GM21737 (cell line): ENCODE measurements around the gene DGKZ.

ENCODE experiments used
- ATAC-seq: cut with Tn5 transposase; IDR thresholded peaks from one replicate; pipeline ENCODE4 v1.9.1; 2021; ENCODE audit warnings: mild to moderate bottlenecking, moderate library complexity; ENCODE audit not compliant: unreplicated experiment

Gene DGKZ

GRCh38 chr11:46391578-46392420 lies 44.5 kb downstream of the DGKZ start, which contains the start of gene CHRM4:
TSS of gene CHRM4 (minus strand) at chr11:46391776. CDS start at chr11:46386557, 5,219 bp downstream.
- ATAC-seq = peak; percentile 4

- ATAC-seq = peak; percentile 69
Observed at GRCh38 chr11:46392421-46393230, 45.4 kb downstream of the DGKZ start.

DNA sequence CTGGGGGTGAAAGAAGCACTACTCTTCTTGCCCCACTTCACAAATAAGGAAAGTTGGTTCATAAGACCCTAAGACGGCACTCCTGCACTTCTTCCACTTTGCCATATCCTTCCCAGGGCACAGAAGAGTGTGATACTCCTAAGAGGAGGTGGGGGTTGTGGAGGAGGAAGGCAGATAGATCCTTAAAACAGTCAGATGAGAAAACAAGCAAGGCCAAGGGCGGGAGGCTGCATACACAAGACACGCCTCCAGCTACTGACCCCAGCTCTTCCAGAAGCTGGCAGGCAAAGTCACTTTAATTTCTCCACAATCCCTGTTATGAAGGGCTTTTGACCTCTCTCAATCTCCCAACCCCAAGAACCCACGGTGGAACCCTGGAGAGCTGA lies 46.0 kb downstream of the DGKZ start:
- ATAC-seq = no peak

- no peak for ATAC-seq
Observed at GRCh38 chr11:46393759-46394158, 46.5 kb downstream of the DGKZ start.

DNA sequence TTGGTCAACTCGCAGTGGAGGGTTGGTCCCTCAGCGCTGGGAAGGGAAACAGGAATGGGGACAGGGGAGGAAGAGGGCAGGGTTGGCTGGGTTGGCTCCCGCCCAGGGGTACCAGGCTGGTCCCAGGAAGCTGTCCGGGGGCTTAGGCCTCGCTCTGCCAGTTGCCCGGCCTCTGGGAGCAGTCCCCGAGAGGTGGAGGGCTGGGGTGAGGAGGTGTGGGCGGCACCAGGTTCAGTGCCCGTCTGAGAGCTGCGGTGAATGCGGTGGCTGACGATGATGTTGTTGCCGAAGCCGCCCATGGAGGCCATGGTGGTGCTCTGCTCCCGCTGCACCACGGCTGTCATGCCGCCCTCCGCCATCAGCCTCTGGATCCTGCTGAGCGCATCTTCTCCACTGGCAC lies 50.3 kb downstream of the DGKZ start:
- no peak for ATAC-seq

DNA sequence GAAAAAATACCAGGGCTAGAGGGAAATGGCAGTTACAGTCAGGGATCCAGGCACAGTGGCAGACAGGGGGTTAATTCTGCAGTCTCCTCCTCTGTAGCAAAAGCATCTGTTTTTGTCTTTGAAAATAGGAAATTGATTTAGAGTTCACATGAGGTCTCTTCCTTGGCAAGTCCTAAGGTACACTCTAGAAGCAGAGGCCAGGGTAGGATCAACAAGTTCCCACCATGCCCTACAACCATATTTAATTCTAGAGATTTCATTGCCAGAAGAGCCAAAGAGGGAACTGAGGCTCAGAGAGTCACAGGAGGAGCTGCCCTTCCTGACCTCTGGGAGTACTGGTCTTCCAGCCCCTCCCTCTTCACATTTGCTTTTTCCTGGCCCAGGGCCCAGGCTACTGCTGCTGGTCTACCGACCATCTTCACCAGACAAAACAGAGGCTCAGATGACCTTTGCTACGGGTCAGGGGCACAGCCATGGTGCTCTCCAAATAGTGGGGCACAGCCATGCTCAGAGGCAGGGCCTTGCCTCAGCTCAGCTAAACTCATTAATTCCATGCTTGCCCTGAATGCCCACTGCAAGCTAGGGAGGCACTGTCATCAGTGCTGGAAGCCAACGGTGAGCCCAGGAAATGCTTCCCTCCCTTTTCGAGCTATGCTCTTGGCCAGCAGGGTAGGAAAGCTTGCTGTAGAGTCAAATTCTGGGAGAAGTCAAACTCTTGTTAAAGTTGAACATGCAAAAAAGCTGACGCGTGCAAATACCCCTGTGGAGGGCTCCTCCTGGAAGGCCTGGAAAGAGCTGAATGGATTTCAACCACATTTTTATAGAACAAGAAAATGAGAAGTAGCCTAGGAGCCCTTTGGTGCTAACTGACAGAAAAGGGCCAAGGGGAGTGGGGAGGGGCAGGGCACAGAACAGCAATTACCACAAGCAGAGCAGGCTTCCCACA lies 56.0 kb downstream of the DGKZ start:
- ATAC-seq = no peak

DNA sequence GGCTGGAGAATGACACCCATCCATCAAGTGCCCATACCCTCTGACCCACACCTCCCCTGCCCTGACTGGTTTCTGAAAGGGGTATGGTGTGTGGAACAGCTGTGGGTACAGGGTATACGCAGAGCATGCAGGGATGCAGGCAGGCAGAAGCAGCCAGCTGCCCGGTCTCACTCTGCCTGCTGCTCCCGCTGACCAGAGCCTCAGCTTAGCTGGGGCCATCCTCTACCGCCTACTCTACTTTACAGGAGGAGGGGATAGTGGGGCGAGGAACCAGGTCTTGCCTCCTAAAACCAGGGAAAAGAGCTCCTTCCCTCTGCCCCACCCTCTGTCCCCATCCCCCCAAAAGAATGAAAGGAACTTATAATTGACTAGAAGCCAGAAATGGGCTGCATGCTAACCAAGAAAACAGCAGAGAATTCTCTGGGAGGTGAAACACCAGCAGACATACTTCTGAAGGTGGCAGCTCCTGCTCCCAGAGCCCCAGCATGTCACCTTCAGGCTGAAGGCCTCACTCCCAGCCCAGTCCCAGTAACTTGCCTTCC lies 57.3 kb downstream of the DGKZ start:
- no peak for ATAC-seq

GRCh38 chr11:46407635-46408034 lies 60.4 kb downstream of the DGKZ start:
- ATAC-seq = no peak

DNA sequence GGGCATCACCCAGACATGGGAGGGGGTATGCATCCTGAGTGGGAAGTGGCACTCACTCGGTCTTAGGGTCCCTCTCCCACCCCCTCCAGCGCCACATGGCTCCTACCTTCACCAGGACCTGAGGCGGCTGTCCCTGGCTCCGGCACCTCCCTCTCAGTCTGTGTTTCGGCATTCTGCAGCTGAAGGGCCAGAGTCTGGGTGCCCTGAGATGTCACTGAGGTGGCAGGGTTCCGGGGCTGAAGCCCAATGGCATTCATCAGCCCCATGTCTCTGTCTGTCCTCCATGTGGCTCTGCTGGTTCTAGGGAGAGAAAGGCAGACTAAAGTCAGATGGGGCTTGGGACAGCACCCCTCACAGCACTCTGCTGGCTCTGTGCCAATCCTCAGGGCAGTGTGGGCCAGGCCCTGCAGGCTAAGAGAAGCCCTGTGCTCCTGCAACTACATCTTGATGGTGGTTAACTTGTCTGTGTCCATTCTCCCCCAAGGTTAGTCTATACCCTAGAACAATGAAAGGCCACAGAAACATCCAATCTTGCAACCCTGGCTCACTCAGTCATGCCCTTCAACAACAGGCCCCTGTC lies 61.2 kb downstream of the DGKZ start:
- ATAC-seq = no peak

- ATAC-seq = no peak
Observed at GRCh38 chr11:46410021-46410420, 62.8 kb downstream of the DGKZ start.

- ATAC-seq = no peak
Observed at GRCh38 chr11:46413760-46414465, 66.7 kb downstream of the DGKZ start.

DNA sequence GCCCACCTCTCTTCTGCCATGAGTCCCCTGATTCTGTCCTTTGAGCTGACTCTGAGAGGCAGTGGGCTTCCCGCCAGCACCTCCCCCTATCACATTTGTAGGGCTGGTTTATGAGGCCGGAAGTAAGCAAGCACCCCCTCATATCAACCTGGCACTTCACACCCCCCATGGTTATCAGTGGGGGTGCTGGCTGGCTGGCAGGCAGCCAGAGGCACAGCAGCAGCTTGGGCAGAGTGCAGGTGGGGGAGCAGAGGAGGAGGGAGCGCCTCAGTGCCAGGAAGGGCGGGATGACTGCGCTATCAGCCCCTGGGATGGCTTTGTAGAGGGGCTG lies 67.2 kb downstream of the DGKZ start:
- no peak for ATAC-seq

DNA sequence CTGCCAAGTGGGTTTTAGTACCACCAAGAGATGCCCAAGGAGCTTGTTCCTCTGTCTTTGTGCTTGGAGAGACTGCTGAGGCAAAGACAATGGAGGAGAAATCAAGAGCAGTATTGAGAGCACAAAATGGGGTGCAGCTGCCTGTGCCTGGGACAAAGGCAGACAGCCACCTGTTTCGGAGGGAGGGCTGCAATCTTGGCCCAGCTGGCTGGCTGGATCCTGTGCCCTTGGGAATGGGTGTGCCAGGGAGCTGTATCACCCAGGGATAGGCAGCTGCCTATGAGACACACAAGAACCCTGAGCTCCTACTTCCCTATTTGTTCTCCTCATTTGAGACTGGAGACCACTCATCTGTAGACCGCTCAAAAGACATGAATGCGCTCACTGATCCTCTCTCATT lies 67.6 kb downstream of the DGKZ start:
- ATAC-seq = no peak

- ATAC-seq = no peak
Observed at GRCh38 chr11:46417711-46418110, 70.4 kb downstream of the DGKZ start.

DNA sequence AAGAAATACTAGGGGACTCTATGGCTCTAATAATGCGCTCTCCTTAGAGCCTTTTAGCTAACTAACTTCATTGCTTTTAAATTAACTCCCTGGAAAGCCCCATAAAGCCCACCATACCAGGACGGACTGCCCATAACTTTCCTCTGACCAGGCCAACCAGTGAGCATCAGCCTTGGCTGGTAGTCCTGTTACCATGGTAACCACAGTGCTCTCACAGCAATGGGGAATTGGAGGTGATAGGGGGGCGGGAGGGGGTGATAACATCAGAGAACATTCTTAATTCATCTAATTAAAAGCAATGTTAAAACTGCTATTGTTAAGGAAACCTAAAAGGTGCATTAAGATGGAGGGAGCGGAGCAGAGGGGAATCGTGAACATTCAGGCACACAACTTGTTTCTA lies 71.5 kb downstream of the DGKZ start:
- ATAC-seq = no peak

DNA sequence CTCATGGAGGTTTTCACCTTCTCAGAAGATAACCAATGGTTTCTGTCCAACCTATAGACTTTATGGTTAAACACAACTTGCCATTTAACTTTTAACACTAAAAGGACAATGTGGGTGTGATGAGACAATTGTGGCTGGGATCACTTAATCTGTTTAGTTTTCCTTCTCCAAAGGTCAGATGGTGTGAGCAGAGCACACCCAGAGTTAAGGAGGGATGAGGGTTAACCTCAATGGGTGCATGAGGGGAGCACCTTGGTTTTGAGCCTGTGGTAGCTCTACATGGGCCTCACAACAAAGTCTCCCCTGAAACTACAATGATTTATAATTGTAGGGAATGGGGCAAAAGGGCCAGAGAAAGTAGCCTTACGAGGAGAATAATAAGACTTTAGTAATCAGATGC lies 73.2 kb downstream of the DGKZ start:
- ATAC-seq = no peak

DNA sequence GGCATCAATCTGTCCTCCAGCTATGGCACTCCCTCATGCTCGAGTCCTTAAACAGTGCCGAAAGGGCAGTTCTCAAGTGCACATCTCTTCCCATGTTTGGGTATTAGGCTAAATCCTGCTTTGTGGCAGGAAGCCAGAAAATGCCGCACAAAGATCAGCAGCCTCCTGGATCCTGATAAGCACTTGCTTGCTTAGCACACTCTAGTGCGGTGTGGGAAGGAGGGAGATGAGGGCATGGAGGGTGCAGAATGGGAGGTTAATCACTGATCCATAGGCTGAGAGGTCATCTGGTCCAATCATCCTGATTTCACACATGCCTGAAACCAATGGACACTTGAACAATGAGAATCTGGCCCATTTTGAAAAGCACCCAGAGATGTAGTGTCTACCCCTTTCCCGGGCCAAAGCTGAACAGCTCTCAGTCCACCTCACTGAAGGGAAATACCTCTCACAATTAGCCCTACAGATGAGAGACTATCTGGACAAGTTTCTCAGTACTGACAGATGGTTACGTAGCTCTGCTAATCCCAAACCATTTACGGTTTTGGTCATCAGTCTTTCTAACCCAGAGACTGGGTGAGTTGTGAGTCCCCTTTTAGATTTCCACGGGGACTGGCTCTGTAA lies 74.1 kb downstream of the DGKZ start:
- ATAC-seq = no peak

DNA sequence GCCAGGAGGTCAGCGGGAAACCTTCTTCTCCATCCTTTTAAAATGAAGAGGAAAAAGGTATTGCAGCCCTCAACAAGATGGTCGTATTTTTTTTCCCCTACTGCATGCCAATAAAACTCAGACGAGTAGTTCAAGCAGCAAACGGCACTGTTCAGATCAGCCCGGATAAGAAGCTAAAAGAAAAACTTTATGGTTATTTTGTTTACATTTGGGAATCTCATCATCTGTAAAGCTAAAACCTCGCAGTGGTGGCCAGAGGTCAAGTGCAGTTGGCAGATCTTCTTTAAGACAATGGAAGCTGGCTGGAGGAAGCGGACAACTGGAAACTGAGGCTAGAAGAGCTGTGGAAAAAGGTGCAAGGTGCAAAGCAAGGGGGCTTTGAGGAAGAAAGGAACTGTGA lies 75.3 kb downstream of the DGKZ start:
- no peak for ATAC-seq

DNA sequence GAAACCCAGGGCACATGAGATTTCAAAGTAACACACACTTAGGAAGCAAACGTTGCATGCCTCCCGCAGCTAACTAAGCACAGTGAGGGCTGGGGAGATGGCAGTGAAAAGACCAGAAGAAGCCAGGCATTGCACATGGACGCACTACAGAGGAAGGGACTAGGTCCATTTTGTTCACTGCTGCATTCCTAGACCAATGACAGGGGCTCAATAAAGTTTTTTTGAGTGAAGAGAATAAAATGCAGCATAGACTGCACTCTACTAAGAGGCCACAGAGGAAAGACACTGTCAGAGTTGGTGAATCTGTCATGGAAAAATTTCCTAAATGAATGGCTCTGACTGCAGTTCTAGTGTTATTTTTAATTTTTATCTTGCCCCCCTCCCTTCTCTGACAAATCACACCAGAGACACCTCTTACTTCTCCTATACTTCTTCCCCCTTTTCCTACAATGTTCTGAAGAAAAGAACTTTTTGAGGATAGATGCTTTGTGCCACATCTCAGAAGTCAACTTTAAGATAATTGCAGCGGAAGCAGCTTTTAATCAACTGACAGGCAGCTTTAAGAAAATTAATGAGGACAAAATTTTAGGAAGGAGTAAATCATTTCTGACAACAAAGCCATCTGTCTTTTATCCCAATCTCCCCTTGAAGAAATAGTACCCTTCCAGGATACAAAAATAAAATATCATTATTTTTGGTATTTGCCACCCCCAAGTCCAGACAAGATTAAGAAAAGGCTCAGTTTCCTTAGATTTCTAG lies 79.1 kb downstream of the DGKZ start:
- ATAC-seq = no peak
